GM21381 (cell line): ENCODE results near the gene P2RX2.

ENCODE experiments used
- ATAC-seq: cut with Tn5 transposase; IDR thresholded peaks from one replicate; pipeline ENCODE4 v1.9.1; 2021; ENCODE audit warnings: mild to moderate bottlenecking, moderate library complexity; ENCODE audit not compliant: unreplicated experiment

The P2RX2 gene

DNA sequence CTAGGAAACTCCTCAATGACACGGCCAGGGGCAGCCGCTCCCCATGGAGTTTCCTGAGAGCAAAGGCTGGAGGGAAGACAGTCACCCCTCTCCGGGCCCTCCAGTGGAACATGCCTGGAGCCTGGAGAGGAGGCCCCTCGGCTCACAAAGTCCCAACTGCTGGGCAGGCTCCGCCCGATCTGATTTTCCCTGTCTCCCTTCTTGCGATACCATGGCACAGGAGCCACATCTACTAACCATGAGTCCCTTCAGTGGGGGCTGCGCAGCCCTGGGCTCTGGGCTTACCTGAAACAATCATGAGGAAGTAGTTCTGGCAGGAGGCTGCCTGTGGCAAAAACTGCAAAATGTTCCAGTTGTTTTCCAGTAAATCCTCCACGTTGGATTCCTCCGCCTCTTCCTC, 15.3 kb downstream of the P2RX2 start:
- ATAC-seq: no peak

DNA sequence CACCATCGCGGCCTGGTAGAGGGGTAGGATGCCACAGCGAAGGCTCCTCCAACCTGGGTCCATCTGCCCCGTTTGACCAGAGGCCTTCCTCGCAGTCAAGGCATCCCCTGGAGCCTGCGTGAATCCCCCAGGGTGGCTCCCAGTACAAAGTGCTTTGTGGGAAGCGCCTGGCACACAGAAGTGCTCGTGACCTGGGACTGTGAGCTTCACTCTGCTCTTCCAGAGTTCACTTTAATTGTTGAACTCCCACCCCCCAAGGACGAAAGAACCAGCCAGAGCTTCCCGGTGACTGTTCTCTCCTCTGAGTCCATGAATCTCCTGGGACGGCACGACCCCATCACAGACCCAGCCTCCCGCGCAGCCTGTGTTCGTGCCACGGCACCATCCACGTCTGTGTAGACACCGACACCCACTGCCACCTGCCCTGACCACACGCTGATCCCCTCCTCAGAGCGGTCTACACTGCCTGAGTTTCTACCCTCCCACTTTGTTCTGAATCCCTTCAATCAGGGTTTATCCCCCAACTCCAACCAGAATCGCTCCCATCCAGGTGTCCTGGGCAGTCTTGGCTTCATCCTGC, 15.9 kb downstream of the P2RX2 start:
- no peak for ATAC-seq

DNA sequence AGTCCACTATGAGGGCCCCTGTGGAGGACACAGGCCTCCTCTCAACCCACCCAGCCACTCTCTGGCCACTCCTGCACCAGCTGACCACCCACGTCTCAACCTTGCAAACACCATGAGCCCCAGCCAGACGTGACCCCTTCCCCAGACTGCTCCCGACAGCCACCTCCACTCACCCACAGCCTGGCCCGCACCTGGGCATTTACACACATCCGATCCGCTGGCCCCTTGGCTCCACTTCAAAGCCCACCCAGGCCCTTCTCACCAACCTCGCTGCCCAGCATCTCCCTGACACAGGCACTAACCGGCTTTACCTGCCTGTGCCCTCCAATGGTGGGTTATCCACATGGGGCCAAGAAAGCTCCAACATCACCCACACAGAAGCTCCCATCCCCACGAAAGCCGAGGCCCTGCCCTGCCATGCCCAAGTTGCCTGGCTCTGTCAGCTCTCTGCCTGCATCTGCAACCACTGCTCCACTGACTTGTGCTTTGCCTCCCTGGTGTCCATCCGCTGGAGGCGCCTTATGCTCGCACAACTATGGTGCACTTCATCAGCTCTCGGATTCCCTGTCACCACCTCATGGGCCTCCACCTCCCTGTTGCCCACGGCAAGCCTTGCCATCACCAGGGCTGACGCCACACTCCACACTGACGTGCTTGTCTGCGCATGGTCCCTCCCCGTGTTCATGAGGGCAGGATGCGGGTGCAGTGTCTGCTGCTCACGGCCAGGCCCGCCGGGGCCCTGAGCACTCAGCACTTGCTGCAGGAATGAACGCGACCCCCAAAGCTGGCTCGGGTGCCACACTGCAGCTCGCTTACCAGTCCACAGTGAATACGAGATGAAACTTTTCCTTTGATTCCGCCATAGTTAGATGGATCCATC, 16.7 kb downstream of the P2RX2 start:
- no peak for ATAC-seq

DNA sequence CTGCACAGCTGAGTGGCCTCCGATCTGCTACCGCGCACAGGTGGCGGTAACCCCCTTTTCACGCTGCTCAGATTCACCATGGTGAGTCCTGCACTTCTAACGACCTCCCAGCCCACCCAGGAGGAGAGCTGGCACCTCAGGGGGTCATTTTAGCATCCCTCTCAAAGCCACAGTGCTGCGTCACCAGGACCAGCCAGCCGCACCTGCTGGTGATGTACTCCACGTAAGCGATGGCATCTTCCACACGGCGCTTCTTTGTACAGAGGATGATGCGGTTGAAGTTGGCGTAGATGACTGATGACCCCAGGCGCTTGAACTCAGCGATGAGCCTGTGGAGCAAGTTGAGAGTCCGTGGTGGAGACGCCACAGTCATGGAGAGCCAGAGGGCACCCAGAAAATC, 19.2 kb downstream of the P2RX2 start:
- no peak for ATAC-seq

DNA sequence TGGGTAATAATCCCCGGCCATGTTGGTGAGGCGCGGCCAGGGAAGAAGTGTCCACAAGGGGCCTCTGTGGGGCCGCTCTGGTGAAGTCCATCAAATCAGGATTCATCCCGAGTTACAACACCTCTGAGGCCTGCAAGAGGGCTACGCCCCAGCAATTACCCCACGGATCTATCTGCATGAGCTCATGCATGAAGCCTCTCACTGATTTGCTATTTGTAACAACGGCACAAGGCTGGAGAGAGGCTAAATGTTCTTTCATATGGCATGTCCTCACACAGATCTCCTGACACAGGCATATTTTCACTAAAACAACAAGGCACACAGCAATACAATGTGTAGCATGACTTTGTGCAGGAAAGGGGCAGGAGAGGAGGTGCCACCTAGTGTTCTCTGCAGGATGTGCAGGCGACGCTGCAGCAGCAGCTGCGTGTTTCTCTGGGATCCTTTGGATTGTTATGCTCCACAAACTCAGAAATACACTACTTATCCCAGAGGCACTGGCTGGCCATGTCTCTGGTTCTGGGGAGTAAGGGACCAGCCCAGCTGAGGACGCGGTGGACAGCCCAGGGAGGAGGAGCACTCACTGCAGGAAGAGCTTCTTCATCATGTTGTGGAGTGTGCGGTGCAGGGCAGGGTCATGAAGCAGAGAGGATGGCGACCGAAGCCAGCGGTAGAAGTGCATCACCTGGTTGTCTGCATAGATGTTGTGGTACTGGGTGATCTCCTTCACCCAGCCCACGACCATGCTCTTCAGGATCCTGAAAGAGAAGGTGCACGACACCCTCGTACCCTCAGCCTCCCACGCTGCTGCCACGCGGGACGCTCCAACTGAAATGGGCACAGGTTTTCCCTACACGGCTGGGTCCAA, 20.2 kb downstream of the P2RX2 start:
- no peak for ATAC-seq

DNA sequence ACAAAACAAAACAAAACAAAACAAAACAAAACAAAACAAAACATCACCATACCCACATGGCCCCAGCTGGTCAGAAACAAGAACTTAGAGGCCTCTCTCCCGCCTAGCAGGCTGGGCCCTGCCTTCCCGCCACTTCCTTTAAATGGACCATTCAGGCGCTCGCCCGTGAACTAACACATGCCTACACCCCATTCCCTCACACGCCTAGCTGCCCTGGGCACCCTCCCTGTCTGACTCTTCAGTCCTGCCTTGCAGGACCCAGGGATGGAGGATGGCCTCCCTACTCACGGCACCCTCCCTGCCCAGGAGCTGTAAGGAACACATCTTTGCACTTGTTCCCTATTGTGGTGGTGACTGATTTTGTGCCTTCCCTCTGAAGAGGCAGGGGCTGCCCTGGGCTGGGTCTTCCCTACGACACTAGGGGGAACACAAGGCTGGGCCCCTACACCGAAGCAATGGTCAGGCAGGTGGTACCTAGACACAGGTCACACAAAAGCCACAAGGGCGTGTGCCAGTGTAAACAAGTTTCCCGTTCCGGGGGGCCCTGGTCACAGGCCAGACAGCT, 21.5 kb downstream of the P2RX2 start:
- no peak for ATAC-seq

DNA sequence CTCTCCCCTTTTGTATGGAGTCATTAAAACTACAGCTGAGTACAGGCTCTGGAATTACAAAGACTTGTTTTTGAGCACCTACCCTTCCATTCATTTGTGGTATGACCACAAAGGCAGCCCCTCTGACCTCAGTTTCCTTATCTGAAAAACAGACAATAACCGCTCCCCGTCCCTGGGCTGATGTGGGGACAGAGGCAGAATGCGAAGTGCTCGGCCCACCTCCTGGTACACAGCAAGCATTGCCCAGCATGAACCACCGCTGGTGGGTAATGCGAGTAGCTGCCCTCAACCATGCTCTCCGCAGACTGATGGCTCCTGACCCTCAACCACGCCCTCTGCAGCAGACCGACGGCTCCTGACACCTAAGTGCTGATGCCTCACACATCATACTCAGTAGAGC, 22.4 kb downstream of the P2RX2 start:
- no peak for ATAC-seq

DNA sequence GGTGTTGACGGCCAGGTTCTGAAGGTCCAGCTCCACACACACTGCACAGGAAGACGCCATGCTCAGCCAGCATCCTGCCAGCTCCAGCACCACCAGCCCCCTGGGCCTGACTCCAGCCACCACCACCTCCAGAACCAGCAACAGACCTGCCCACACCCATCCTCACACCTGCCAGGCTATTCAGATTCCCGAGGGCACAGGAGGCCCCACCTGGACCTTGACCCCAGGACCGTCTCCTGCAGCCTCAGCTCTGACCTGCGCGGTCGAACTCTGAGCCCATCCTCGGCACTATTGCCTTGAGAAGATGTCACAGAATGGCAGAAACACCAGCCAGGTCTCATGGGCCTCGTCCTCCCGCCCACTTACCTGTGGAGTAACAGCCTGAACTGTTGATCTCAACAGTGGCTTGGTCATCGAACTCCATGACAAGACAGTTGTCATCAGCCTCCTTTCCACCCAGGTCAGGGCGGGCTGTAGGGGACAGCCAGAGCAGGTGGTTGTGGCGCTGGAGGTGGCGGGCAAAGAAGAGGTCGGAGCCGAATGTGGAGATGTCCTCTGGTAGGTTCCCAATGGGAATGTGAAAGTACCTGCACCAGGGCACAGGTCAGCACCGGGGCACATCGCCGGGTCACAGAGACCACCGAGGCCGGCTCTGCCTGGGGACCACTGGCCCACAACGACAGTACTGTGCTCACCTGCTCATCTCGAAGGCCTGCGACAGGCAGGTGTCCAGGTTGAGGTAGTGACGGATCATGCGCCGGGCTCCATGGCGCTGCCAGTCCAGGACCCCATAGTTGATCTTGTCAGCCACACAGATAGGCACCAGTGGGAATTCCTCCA, 23.5 kb downstream of the P2RX2 start:
- no peak for ATAC-seq

DNA sequence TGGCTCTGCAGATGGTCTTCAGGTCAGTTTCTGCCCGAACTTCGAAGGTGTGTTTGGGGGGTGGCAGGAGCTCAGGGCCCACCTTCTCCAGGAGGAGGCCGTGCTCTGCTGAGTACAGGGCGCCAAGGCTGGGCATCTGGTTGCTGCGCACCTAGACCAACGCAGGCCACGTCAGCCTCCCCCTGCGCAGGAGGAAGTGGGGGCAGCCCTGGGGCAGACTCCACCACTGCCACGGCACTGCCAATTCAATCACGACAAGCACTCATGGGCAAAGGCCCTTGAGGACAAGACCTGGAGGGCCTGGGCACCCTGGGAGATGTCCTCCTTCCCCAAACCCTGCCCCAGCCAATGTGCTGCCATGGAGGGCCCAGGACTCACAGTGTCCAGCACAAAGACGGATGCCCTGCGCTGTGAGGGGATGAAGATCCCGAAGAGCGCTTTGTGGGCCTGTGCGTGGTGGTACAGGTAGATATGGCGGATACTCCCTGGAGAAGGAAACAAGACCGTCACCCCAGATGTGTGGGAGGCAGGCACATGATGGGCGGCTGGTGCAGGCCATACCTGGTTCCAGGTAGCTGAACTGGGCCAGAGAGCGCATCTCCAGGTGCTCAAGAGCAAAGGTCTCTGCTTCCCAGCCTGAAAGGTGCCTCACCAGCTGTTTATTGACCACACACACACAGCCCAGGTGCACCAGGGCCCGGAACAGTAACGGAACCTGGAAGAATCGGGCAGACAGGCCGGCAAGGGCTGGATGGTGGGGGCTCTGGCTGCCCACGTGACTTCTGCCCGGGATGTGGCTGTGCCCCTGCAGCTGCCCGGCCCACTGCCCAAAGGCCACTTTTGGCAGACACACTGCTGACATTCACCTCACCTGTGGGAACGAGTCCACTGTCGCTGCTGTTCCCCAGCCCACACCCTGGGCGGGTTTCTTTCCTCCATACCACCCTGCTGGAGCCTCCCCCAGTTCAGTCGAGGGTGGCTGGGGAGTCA, 24.6 kb downstream of the P2RX2 start:
- no peak for ATAC-seq

DNA sequence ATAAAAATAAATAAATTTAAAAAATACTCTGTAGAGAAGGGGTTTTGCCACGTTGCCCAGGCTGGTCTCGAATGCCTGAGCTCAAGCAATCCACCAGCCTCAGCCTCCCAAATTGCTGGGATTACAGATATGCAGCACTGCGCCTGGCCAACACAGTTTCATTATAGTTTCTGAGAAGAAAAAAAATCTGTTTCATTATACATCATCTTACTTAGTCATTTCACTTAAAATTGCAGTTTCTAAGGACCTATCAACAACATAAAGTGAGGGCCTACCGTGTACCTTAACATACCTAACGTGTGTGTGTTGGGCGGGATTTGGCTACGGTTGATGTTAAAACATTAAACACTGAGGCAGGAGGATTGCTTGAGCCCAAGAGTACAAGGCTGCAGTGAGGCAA, 28.3 kb downstream of the P2RX2 start:
- no peak for ATAC-seq

DNA sequence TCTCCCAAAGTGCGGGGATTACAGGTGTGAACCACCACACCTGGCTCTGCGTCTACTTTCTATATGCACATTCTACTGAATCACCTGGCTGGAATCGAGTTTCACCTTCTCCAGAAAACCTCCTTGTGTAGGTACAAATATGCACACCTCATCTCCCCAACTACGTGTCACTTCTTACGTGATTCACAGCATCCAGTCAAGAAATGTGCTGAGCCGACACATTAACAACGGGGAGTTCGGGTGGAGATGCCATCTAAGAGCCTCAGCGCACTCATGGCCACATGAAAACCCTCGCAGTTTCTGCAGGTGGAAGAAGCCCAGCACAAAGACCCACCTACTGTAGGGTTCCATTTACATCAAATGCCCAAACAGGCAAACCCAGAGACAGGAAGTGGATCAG, 29.3 kb downstream of the P2RX2 start:
- no peak for ATAC-seq

DNA sequence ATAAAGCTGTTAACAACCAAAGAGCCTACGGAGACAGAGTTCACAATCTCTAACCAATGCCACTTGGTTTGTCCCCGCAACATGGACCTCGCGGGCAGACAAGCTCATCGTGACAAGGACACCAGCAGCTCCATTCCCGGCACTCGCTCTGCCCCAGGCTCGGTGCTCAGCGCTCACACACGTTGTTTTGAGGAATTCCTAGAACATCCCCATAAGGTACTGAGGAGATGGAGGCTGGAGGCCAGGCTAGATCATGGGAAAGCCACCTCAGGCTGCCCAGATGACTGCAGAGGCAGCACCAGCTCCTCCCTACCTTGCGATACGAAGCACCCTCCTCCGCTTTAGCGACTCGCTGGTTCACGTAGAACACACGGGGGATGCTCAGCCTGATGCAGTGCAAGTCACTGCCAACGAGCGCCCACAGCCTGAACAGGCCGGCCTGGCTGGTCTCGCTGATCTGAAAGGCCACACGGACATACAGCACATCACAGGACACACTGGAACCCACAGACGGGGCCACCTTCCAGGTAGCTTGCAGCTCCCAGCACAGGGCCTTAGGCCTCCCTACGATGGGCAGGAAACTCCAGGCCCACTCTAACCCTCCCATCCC, 30.1 kb downstream of the P2RX2 start:
- ATAC-seq: no peak

DNA sequence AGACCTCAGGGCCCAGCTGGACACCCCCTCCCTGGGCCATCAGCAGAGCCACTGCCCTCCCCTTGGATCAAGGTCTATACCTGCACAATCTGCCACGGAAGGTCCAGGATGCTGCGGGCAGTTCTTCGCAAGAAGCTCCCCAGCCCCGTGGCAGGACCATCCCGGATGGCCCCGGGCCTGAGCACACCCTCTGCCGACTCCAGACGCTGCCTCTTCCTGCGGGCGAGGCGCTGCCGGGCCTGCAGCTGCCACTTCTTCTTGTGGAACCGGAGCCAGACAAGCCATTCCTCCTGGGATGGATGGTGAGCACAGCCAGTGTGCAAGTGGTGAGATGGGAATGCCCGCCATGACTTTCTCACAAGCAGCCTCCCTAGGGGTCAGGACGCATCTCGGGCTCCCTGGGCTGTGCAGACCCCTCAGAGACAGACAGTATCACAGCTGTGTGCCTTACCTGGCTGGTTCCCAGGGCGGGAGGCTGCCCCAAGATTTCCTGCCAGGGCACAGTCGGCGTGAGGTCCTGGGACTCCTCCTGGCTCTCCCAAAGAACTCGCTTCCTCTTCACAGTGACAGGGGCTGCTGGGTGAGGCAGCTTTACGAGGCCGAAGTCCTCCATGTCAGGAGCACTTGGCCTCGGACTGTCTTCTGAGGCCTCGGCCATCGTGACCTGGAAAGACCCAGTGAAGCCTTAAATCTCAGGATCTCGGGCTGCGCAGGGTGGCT, 30.8 kb downstream of the P2RX2 start:
- ATAC-seq: no peak

DNA sequence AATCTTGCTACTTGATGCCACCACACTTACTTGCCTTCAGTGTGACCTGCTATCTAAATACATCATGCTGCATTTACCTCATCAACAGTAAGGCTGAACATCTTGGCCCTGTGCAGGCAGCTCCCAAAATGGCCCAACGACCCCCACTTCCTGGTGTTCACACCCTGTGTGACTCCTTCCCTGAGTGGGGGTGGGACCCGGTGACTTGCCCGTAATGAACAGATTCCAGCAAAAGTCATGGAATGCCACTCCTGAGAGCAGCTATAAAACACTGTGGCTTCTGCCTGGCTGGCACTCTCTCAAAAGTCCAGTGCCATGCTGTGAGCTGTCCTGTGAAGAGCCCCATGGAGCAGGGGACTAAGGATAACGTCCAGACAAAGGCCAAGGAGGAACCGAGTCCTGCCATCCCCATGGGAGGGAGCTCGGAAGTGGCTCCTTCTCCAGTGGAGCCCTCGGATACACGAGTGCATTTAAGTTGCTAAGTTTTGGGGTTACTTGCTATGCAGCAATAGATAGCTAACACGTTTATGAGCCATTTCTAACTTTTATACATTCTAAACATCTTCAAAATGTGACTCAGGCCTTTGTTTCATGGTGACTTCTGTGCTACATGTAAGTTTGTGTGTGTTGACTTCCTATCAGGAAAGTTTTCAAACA, 33.0 kb downstream of the P2RX2 start:
- no peak for ATAC-seq

DNA sequence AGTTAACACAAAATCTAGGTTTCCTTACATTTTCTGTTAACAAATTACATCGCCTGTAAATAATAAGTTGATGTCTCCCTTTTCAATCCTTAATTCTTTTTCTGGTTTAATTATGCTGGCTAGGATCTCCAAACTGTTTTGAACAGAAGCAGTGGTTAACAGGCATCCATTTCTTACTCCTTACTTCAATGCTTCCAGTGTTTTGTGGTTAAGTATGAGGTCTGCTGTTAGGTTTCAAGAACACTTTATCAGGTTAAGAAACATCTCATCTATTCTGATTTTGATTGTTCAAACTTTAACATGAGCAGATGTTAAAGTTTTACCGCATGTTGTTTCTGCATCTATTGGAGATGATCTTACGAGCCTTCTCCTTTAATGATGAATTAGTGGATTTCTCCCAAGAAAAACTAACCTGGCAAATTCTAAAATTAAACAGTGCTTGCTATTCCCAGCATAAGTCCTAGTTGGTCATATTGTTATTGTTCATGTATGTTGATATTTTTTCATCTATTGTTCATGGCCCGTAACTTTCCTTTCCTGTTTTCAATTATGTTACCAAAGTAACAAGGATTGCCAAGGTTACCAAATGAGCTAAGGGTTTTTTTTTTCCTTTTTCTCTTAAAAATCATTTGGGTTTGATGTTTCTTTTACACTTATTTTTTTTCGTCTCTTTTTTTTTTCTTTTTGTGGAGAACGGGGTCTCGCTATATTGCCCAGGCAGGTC, 35.2 kb downstream of the P2RX2 start:
- ATAC-seq: no peak

DNA sequence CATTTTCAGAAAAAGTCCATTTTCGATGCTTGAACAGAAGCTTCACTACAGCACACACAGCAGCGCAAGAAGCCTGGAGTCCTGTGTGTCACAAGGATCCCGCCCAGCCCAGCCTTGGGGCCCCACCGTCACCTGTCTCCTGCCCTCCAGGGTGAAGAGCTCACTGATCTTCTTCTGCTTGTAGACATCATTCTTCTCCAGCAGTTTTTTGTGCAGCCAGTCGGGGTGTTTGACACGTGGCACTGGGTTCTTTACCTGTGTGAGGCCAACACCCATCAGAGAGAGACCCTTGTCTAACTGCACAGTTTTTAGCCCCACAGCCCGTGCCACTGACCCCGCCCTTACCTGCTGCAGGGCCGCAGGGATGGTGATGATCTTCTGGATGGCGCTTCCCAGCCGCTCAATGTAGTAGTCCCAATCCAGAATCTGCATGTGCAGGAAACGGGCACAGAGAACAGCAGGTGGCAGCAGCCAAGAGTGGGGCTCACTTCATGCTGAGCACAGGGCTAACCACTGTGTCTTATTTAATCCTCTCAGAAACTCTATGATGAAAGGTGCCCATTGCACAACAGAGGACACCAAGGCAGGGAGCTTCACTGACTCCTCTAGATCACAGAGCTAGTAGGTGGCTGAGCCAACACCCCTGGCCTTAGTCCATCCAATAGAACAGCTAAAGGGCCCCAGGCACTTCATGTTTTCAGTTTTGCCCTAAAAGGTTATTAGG, 38.6 kb downstream of the P2RX2 start:
- no peak for ATAC-seq
